ENCODE data around the gene CDKAL1. TPM values are rescaled to one million over a fixed set of nuclear protein-coding genes. Genes with fewer than 3 reads are reported as not detected.

Gene CDKAL1
- total and polyA plus RNA-seq, 2 experiments from 2014 or later = 12.2 to 13.7 TPM

DNA sequence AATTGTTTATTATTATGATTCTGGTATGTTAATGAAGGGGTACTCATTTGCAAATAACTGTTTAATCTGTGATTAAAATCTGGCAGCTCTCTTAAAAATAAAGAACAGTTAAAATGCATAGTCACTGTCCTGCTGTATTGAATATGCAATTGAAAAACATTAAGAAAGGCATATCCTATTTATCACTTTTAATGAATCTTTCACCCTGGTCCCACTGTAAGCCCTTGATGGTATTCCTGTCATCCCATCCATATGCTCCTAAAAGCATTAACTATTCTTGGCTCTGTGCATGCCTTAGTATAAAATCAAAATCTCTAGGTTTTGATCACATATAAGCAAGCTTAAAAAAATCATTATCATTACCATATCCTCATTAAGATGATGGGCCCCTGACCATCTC, 648.3 kb downstream of the CDKAL1 start:
- TF ChIP-seq, protein P1, sequence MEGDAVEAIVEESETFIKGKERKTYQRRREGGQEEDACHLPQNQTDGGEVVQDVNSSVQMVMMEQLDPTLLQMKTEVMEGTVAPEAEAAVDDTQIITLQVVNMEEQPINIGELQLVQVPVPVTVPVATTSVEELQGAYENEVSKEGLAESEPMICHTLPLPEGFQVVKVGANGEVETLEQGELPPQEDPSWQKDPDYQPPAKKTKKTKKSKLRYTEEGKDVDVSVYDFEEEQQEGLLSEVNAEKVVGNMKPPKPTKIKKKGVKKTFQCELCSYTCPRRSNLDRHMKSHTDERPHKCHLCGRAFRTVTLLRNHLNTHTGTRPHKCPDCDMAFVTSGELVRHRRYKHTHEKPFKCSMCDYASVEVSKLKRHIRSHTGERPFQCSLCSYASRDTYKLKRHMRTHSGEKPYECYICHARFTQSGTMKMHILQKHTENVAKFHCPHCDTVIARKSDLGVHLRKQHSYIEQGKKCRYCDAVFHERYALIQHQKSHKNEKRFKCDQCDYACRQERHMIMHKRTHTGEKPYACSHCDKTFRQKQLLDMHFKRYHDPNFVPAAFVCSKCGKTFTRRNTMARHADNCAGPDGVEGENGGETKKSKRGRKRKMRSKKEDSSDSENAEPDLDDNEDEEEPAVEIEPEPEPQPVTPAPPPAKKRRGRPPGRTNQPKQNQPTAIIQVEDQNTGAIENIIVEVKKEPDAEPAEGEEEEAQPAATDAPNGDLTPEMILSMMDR (IDR thresholded peaks at IDR 0.05; ENCODE audit: low read depth, low read length) = no peak
- no peak for DNase-seq (ENCODE audit: low read depth in 1 of 2, low spot score in 1 of 2)
- H3K9me3 ChIP-seq (ENCODE audit: low read depth) = no peaks in the 10 kb centered on the region
- H3K36me3 ChIP-seq = no peaks in the 10 kb centered on the region
- no peak overlapping the region for H3K4me3 ChIP-seq
- no peaks in the 10 kb centered on the region for H3K27me3 ChIP-seq
- H3K4me1 ChIP-seq (ENCODE audit: low read depth) = peaks cover 13% of the 10 kb centered on the region
- no peak overlapping the region for H3K27ac ChIP-seq

DNA sequence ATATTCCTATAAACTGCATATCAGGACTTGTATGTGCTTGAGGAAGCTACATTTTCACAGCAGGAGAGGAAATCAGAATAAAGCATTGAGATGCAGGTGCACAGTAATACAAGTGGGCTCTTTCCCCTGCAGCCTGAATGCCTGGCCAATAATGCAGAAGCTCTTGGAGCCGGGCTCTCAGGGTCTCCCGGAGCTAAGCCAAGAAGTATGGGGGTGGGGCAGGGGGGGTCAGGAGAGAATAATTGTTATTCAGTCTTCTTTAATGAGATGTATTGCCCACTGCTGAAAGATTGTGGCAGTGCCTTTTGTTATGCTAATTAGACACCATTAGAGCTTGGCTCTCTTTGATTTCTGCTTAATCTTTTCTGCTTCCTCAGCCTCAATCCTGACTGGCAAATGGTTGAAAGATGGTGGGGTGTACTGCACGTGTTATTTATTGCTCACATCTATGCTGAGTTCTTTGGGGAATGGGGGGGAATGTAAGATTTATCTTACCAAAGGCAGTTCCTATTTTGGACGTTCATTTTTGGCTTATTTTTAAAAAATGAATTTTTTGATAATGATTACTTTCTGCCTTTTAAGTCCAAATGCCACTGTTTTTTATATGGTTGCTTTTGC, 651.7 kb downstream of the CDKAL1 start:
- H3K27me3 ChIP-seq = no peaks in the 10 kb centered on the region
- no peak overlapping the region for H3K4me3 ChIP-seq
- H3K27ac ChIP-seq = no peak overlapping the region

DNA sequence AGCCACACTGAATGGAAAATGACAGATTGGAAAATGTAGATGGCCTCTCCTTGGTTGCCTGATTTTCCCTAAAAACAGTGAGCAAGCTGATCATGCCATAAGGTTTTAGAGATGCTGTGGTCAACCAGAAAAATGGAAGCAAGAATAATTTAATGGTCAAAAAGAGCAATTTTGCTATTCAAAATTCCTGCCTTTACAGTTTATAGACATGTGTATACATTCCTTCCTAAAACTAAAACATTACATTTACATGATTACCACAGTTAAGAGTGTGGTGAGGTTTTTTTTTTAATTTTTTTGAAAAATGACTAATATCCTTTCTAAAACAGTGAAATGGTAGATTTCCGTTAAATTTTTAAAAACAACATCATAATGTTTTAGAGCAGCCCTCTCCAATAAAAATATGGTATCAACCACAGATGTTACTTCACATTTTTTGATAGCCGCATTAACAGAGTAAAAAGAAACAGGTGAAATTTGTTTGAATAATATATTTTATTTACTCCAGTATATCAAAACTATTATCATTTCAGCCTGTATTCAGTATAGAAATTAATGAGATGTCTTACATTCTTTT, 652.3 kb downstream of the CDKAL1 start:
- Histone ChIP-seq H3K9me3 (ENCODE audit: low read depth) (no peaks in the 10 kb centered on the region), H3K27me3 (no peaks in the 10 kb centered on the region), H3K4me1 (ENCODE audit: low read depth) (peaks cover 13% of the 10 kb centered on the region), H3K4me3 (no peak overlapping the region), H3K27ac (no peak overlapping the region), H3K36me3 (no peaks in the 10 kb centered on the region)
- TF ChIP-seq, protein P1 (IDR thresholded peaks at IDR 0.05; ENCODE audit: low read depth, low read length) = no peak
- DNase-seq (ENCODE audit: low read depth in 1 of 2, low spot score in 1 of 2) = no peak

More for the DNA sequence above, 651.7 kb downstream of the CDKAL1 start:
- DNase-seq (ENCODE audit: low read depth in 1 of 2, low spot score in 1 of 2) = no peak
- Histone ChIP-seq H3K4me1 (ENCODE audit: low read depth) (peaks cover 13% of the 10 kb centered on the region), H3K9me3 (ENCODE audit: low read depth) (no peaks in the 10 kb centered on the region), H3K36me3 (no peaks in the 10 kb centered on the region)
- TF ChIP-seq, protein P1 (IDR thresholded peaks at IDR 0.05; ENCODE audit: low read depth, low read length) = no peak

DNA sequence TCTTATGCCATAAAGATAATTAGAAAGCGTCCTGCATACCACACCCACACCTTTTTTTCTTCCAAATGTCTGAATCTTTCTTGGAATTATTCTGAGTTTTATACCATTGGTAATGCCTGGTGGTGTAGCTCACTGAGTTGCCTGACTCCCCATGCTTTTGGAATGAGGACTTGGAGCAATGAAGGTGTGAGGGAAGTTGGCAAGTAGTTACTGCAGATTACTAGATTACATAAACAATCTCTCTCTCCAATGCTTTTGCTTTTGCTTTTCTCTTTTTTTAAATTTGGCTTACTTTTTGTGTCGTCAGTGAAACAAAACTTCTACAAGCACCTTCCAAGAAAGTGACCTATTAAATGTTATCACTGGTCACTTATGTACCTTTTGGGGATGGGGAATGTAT, 653.2 kb downstream of the CDKAL1 start:
- Histone ChIP-seq H3K9me3 (ENCODE audit: low read depth) (no peaks in the 10 kb centered on the region), H3K4me3 (no peak overlapping the region), H3K27me3 (no peaks in the 10 kb centered on the region), H3K36me3 (no peaks in the 10 kb centered on the region), H3K4me1 (ENCODE audit: low read depth) (peaks cover 13% of the 10 kb centered on the region), H3K27ac (no peak overlapping the region)
- no peak for DNase-seq (ENCODE audit: low read depth in 1 of 2, low spot score in 1 of 2)
- TF ChIP-seq, protein P1 (IDR thresholded peaks at IDR 0.05; ENCODE audit: low read depth, low read length) = no peak

DNA sequence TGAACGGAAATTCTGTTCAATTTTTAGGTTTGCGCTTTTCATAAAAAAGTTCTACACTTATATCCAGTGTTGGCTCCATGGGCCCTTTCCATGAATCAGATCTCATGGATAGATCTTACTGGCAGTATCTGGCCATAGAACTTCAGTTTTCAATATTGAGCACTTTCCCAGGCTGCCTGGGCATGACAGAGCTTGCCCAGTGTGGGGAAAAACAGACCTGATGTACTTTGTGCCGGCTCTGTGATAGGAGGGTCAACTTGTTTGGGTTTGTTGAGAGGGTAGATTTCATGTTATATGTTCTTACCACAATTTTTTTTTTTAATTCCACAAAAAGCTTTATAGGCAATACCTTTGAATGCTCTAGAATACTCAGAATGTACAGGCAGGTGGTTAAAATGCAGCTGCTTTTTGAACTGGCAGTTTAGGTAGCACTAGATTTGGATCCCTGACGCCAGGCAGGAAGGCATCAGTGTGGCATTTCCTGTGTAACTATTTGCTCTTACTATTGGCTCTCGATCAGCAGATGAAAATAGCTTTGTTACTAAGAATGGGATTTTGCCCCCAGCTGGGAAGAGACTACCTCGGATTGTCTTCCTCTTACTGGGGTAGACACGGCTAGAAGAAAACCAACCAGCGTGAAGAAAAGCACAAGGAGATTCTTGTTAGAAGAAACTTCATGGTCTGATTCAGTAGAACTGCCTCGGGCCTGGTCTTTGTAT, 654.4 kb downstream of the CDKAL1 start:
- H3K27ac ChIP-seq = no peak overlapping the region

More for the DNA sequence above, 654.4 kb downstream of the CDKAL1 start:
- Histone ChIP-seq H3K4me3 (no peak overlapping the region), H3K4me1 (ENCODE audit: low read depth) (peaks cover 8% of the 10 kb centered on the region), H3K9me3 (ENCODE audit: low read depth) (no peaks in the 10 kb centered on the region), H3K27me3 (no peaks in the 10 kb centered on the region), H3K36me3 (no peaks in the 10 kb centered on the region)
- TF ChIP-seq, protein P1 (IDR thresholded peaks at IDR 0.05; ENCODE audit: low read depth, low read length) = no peak
- no peak for DNase-seq (ENCODE audit: low read depth in 1 of 2, low spot score in 1 of 2)

Measured in cardiac muscle cell (in vitro differentiated cells and primary cell).